Activated CD8-positive, alpha-beta T cell treated with anti-CD3 and anti-CD28 coated beads, Interleukin-2, amount 10 ng/mL, durations not matched to agents 7 days and 5 days (primary cell): ENCODE data around the gene FPR1. TPM values are rescaled to one million over a fixed set of nuclear protein-coding genes. Genes with fewer than 3 reads are reported as not detected.

Experiments used
- ATAC-seq: fragments of 150-1000 bp; cut with Tn5 transposase; one replicate; pipeline ENCODE4 v1.10.0; 2021; ENCODE audit warnings: moderate library complexity
- CTCF ChIA-PET: fragments of 350-600 bp; sonication (Branson Sonifier 250); formaldehyde crosslinking; loops from one replicate; lab custom pipeline; 2021; ENCODE audit warnings: antibody characterized with exemption; lab: Charles Lee
- POLR2A ChIA-PET: fragments of 350-600 bp; sonication (Branson Sonifier 250); formaldehyde crosslinking; loops from one replicate; lab custom pipeline; 2021; ENCODE audit warnings: antibody characterized with exemption; lab: Charles Lee
- DNase-seq: peaks from one replicate; pipeline ENCODE4 v3.0.0-alpha.2; 2020
- H3K27ac Mint-ChIP-seq: one replicate; pipeline ENCODE4 v1.8.0; 2021; ENCODE audit warnings: mild to moderate bottlenecking, mixed read lengths
- H3K27me3 Mint-ChIP-seq: one replicate; pipeline ENCODE4 v1.8.0; 2021; ENCODE audit warnings: low read depth, mixed read lengths
- H3K36me3 Mint-ChIP-seq: one replicate; pipeline ENCODE4 v1.8.0; 2021; ENCODE audit warnings: low read depth, mixed read lengths
- H3K4me1 Mint-ChIP-seq: one replicate; pipeline ENCODE4 v1.8.0; 2021; ENCODE audit warnings: low read depth, mixed read lengths
- H3K4me3 Mint-ChIP-seq: one replicate; pipeline ENCODE4 v1.8.0; 2021; ENCODE audit warnings: mild to moderate bottlenecking, mixed read lengths
- H3K9me3 Mint-ChIP-seq: one replicate; pipeline ENCODE4 v1.8.0; 2022; ENCODE audit warnings: mixed read lengths; ENCODE audit not compliant: insufficient read depth
- total RNA-seq, 2 experiments: library from RNA; stranded (reverse); gene quantifications; one replicate each; pipeline ENCODE4 v1.2.3, GENCODE V29; 2021

Gene FPR1
- total RNA-seq, 2 experiments from 2014 or later: not detected

GRCh38 chr19:51772977-51773376, 21.3 kb upstream of the FPR1 start:
- H3K27me3 Mint-ChIP-seq: peaks cover 19% of the 10 kb centered on the region
- ATAC-seq: no peak
- no peak overlapping the region for H3K4me3 Mint-ChIP-seq
- no peak for DNase-seq
- no peaks in the 10 kb centered on the region for H3K36me3 Mint-ChIP-seq
- H3K4me1 Mint-ChIP-seq: peaks cover 2% of the 10 kb centered on the region
- ChIA-PET POLR2A (interaction anchor here (0.6 kb wide), 1 partner anchor 348 kb away, joined by 3 read pairs; no protein-coding TSS in a partner anchor), CTCF (no interaction called here)
- H3K9me3 Mint-ChIP-seq: peaks cover 4% of the 10 kb centered on the region
- H3K27ac Mint-ChIP-seq: no peak overlapping the region

GRCh38 chr19:51771376-51772130, 19.9 kb upstream of the FPR1 start:
- no peak for DNase-seq
- POLR2A ChIA-PET: interaction anchor here (0.7 kb wide), 1 partner anchor 358 kb away, joined by 4 read pairs; no protein-coding TSS in a partner anchor
- ATAC-seq: no peak
- H3K27ac Mint-ChIP-seq: no peak overlapping the region
- H3K4me1 Mint-ChIP-seq: no peaks in the 10 kb centered on the region
- peaks cover 16% of the 10 kb centered on the region for H3K27me3 Mint-ChIP-seq
- CTCF ChIA-PET: no interaction called here
- H3K36me3 Mint-ChIP-seq: no peaks in the 10 kb centered on the region
- no peak overlapping the region for H3K4me3 Mint-ChIP-seq
- H3K9me3 Mint-ChIP-seq: peaks cover 4% of the 10 kb centered on the region

GRCh38 chr19:51766461-51766860, 14.8 kb upstream of the FPR1 start:
- Mint-ChIP-seq H3K4me3 (no peak overlapping the region), H3K27ac (no peak overlapping the region), H3K27me3 (peaks cover 7% of the 10 kb centered on the region), H3K9me3 (no peaks in the 10 kb centered on the region), H3K4me1 (no peaks in the 10 kb centered on the region), H3K36me3 (no peaks in the 10 kb centered on the region)
- no peak for DNase-seq
- ATAC-seq: no peak
- ChIA-PET POLR2A (no interaction called here), CTCF (no interaction called here)

- H3K9me3 Mint-ChIP-seq: no peaks in the 10 kb centered on the region
- no peaks in the 10 kb centered on the region for H3K36me3 Mint-ChIP-seq
- H3K4me3 Mint-ChIP-seq: no peak overlapping the region
- DNase-seq (no peak), ATAC-seq (no peak)
- H3K4me1 Mint-ChIP-seq: no peaks in the 10 kb centered on the region
- CTCF ChIA-PET: no interaction called here
- POLR2A ChIA-PET: no interaction called here
- H3K27ac Mint-ChIP-seq: no peak overlapping the region
- peaks cover 4% of the 10 kb centered on the region for H3K27me3 Mint-ChIP-seq
These were observed 13.4 kb upstream of the FPR1 start for GRCh38 chr19:51765086-51765485.

- H3K9me3 Mint-ChIP-seq: no peaks in the 10 kb centered on the region
- no peaks in the 10 kb centered on the region for H3K27me3 Mint-ChIP-seq
These were observed 10.0 kb upstream of the FPR1 start for GRCh38 chr19:51761696-51762095.

GRCh38 chr19:51760697-51761356, 9.1 kb upstream of the FPR1 start, which contains the start of gene FPR2:
Gene FPR2 (plus strand): TSS chr19:51761180. CDS start chr19:51768659, 7,479 bp downstream.
- H3K4me1 Mint-ChIP-seq: no peaks in the 10 kb centered on the region
- CTCF ChIA-PET: no interaction called here
- H3K9me3 Mint-ChIP-seq: no peaks in the 10 kb centered on the region
- H3K27ac Mint-ChIP-seq: no peak within 1 kb of the TSS
- no peak for ATAC-seq
- no peak within 1 kb of the TSS for H3K4me3 Mint-ChIP-seq
- DNase-seq: no peak
- POLR2A ChIA-PET: no interaction called here
- H3K27me3 Mint-ChIP-seq: no peaks in the 10 kb centered on the region
- H3K36me3 Mint-ChIP-seq: no peaks in the 10 kb centered on the region

More at GRCh38 chr19:51761696-51762095, 10.0 kb upstream of the FPR1 start:
- no peaks in the 10 kb centered on the region for H3K4me1 Mint-ChIP-seq
- ChIA-PET POLR2A (no interaction called here), CTCF (no interaction called here)
- no peak overlapping the region for H3K27ac Mint-ChIP-seq
- no peak for DNase-seq
- no peak overlapping the region for H3K4me3 Mint-ChIP-seq
- no peak for ATAC-seq
- H3K36me3 Mint-ChIP-seq: no peaks in the 10 kb centered on the region

- ATAC-seq (no peak), DNase-seq (no peak)
- H3K36me3 Mint-ChIP-seq: no peaks in the 10 kb centered on the region
- no peaks in the 10 kb centered on the region for H3K27me3 Mint-ChIP-seq
- CTCF ChIA-PET: interaction anchor here (1.5 kb wide), 1 partner anchor 22 kb away, joined by 3 read pairs; no protein-coding TSS in a partner anchor
- no peak overlapping the region for H3K27ac Mint-ChIP-seq
- H3K4me1 Mint-ChIP-seq: no peaks in the 10 kb centered on the region
- no peak overlapping the region for H3K4me3 Mint-ChIP-seq
- H3K9me3 Mint-ChIP-seq: no peaks in the 10 kb centered on the region
- POLR2A ChIA-PET: no interaction called here
These were observed 3.9 kb upstream of the FPR1 start for GRCh38 chr19:51755571-51755970.

- Mint-ChIP-seq H3K4me3 (no peak overlapping the region), H3K4me1 (no peaks in the 10 kb centered on the region), H3K9me3 (no peaks in the 10 kb centered on the region), H3K27me3 (no peaks in the 10 kb centered on the region), H3K36me3 (no peaks in the 10 kb centered on the region), H3K27ac (no peak overlapping the region)
- CTCF ChIA-PET: interaction anchor here (1.5 kb wide), 1 partner anchor 23 kb away, joined by 3 read pairs; no protein-coding TSS in a partner anchor
- POLR2A ChIA-PET: no interaction called here
- no peak for DNase-seq
- ATAC-seq: no peak
These were observed 3.1 kb upstream of the FPR1 start for GRCh38 chr19:51754770-51755169.

GRCh38 chr19:51754109-51754508, 2.4 kb upstream of the FPR1 start:
- Mint-ChIP-seq H3K36me3 (no peaks in the 10 kb centered on the region), H3K4me3 (no peak overlapping the region), H3K27ac (no peak overlapping the region), H3K9me3 (no peaks in the 10 kb centered on the region), H3K27me3 (no peaks in the 10 kb centered on the region), H3K4me1 (no peaks in the 10 kb centered on the region)
- ChIA-PET POLR2A (no interaction called here), CTCF (no interaction called here)
- ATAC-seq (no peak), DNase-seq (no peak)

GRCh38 chr19:51750400-51751094, 1.1 kb downstream of the FPR1 start:
- Mint-ChIP-seq H3K4me3 (no peak overlapping the region), H3K4me1 (no peaks in the 10 kb centered on the region), H3K36me3 (no peaks in the 10 kb centered on the region), H3K27me3 (no peaks in the 10 kb centered on the region), H3K27ac (no peak overlapping the region), H3K9me3 (no peaks in the 10 kb centered on the region)
- ATAC-seq (no peak), DNase-seq (no peak)
- POLR2A ChIA-PET: no interaction called here
- CTCF ChIA-PET: no interaction called here

- DNase-seq (no peak), ATAC-seq (no peak)
- no peak overlapping the region for H3K4me3 Mint-ChIP-seq
- CTCF ChIA-PET: no interaction called here
- H3K36me3 Mint-ChIP-seq: no peaks in the 10 kb centered on the region
- peaks cover 4% of the 10 kb centered on the region for H3K9me3 Mint-ChIP-seq
- POLR2A ChIA-PET: no interaction called here
- no peak overlapping the region for H3K27ac Mint-ChIP-seq
- H3K4me1 Mint-ChIP-seq: no peaks in the 10 kb centered on the region
- H3K27me3 Mint-ChIP-seq: no peaks in the 10 kb centered on the region
These were observed 1.7 kb downstream of the FPR1 start for GRCh38 chr19:51749979-51750378.

GRCh38 chr19:51746731-51747130, 4.9 kb downstream of the FPR1 start:
- DNase-seq (no peak), ATAC-seq (no peak)
- peaks cover 4% of the 10 kb centered on the region for H3K9me3 Mint-ChIP-seq
- no peaks in the 10 kb centered on the region for H3K4me1 Mint-ChIP-seq
- ChIA-PET POLR2A (no interaction called here), CTCF (no interaction called here)
- no peak overlapping the region for H3K4me3 Mint-ChIP-seq
- H3K36me3 Mint-ChIP-seq: no peaks in the 10 kb centered on the region
- H3K27ac Mint-ChIP-seq: no peak overlapping the region
- H3K27me3 Mint-ChIP-seq: no peaks in the 10 kb centered on the region
